ENCODE measurements around the gene TMEM229B.

The TMEM229B gene

DNA sequence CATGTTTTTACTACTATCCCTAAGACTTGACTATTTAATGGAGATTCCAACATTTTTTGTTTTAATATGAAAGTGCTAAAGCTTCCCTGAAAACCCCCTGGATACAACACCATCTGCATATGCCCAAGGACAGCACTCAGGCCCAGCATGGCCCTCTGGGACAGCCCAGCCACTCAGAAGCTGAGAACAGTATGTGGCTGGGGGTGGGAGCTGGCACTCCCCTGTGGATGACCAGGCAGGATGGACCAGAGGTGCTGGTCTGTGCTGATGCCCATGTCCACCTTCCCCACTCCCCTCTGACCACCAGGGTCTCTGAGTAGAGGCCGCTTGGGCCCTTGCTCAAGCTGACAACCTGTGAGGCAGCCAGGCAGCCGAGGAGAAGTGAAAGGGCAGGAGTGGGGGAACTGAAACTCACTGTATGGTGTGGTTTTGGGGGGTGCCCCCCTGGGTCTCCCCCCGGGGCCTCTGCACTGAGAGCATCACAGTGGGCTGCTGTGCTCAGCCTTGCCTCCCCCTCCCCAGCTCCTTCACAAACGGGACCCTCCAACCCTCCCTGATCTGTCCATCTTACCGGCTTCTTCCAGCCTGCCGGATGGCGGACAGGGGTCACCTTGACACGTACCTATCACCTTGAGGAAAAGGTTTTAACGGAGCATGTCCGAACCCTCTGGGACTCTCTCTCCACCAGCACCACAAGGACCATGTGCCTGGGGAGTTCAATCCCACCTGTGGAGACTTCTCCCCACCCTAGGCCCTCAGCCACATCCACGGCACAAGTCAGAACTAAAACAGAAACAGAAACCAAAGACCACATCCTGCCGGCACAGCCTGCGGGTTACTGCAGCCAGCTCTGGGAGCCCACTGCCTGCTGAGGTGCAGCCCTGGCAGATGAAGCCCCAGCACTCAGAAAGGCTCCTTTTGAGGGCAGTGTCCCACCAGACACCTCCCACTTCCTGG lies at the start of gene TMEM229B:
TMEM229B (minus strand) TSS at position 785 of the 957 bp plus-strand sequence. CDS start 14,798 bp downstream, outside the sequence.
- DNase-seq, result peak; percentile 65 to 73

DNA sequence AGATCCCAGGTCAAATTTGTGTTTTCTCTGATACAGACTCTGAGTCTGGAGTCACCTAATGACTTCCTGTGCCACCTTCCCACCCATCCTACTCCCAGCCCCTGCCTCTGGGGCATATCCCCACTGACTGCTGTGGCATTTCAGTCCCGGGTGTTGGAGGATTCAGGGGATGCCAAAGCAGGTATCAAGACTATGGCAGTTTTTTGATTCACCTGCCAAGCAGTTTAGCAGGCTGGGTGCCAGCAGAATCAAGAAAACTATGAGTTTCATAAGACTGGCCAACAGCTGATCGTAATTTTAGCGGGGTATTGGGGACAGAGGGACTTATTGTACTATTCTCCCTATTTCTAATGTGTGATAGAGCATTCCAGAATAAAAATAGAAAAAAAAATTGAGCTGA lies 49.2 kb upstream of the TMEM229B start:
- no peak for DNase-seq

DNA sequence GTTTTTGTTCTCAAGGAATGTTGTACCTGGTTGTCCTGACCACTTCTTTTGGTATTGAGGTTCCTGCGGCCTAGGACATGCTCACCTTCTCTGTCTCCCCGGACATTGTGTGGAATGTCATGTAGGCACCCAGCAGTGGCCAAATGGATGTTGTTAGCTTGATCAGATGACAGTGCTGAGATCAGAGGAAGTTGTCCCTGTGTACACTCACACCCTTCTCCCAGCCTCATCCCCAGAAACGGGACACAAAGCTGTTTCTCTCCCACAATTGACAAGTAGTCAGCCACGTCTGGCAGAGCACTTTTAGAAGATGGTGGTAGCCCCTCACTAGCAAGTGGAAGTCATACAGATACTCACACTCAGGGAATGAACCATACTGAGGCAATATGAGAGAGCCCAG lies 47.6 kb upstream of the TMEM229B start:
- no peak for DNase-seq

GRCh38 chr14:67533754-67534085 lies 45.2 kb upstream of the TMEM229B start:
- no peak for DNase-seq

GRCh38 chr14:67532998-67533753 lies 44.7 kb upstream of the TMEM229B start, which contains the start of gene PLEKHH1:
TSS of gene PLEKHH1 (plus strand) at chr14:67533290. CDS start at chr14:67541868, 8,578 bp downstream.
- peak; percentile 50 to 53 for DNase-seq

DNA sequence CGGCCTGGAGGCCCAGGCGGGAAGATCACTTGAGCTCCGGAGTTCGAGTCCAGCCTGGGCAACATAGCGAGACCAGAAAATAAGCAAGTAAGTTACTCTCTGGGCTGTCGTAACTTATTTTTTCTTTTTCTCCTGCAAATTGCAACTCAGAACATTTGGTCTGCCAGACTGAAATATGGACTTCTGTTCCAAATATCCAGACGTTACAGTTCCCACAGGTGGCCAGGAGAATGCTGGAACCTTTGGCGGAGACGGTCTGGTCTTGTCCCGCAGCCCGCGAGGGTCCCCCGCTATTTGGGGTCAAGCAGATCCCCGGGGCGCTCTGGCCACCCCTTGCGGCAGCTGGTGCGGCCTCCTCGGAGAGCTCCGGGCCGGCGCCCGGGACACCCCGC lies 44.1 kb upstream of the TMEM229B start:
- DNase-seq, result no peak

GRCh38 chr14:67529947-67530935 lies 41.7 kb upstream of the TMEM229B start:
- no peak for DNase-seq

DNA sequence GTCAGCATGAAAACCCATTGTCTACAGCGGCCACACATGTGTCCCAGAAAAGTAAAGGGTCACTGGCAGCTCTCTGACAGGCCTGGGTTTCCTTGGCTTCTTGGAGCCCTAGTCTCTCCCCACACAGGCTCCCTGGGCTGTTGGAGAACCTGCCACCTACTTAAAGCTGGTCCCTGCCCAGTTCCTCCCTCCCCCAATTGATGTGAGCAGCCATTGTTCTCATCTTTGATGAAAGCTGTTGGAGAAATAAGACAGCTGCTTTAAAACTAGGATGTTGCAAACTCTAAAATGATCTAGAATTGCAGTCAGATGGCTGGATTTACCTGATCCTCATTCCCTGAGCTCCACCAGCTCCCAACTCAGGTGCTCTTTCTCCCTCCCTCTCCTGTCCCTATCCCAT lies 39.8 kb upstream of the TMEM229B start:
- DNase-seq, result no peak

DNA sequence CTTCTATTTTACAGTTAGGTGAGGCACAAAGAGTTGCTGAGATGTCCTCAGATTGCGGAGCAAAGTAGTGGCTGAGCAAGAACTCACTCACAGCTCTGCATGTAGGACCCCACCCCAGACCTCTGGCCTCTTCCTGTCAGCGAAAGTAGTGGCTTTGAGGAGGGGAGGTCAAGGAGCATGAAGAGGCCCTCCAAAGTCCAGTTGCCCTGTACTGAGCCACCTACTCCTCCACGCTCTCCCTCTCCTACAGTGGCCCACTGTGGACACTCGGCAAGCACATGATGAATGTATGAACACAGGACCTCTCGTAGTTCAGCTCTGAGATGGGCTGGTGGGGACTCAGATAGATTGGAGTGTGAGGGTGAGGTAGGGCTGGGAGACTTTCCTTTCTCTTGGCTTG lies 39.2 kb upstream of the TMEM229B start:
- DNase-seq, result no peak

DNA sequence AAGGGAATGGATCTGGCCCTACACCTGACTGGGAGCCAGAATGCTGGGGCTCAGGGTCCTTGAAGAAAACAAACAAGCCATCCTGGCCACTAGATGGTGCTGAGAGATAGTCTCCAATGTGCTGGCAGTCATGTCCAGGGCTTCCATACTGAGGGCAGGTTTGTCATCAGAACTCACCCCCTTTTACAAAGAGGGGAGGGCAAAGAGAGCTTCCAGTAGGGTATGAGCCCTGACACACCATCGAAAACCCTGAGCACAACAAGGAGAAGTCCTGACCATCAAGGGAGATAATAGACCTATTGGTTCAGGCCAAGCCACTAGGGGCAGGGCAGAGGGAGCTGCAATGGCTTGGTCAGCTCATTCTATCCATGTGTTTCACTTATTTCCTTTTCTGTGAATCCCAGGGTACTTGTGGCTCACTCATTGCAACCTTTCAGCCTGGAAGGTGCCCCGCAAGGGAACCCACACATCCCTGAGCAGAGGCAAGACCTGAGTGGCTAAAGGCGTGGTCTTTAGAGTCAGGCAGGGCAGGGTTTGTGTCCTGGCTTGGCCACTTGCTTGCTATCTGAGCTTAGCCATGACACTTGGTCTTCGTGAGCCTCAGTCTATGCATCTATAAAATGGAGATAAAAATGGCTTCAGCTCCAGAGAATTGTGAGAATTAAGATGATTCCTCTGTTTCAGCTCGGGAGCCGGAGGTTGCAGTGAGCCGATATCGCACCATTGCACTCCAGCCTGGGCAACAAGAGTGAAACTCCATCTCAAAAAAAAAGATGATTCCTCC lies 38.3 kb upstream of the TMEM229B start:
- peak; percentile 44 to 65 for DNase-seq

DNA sequence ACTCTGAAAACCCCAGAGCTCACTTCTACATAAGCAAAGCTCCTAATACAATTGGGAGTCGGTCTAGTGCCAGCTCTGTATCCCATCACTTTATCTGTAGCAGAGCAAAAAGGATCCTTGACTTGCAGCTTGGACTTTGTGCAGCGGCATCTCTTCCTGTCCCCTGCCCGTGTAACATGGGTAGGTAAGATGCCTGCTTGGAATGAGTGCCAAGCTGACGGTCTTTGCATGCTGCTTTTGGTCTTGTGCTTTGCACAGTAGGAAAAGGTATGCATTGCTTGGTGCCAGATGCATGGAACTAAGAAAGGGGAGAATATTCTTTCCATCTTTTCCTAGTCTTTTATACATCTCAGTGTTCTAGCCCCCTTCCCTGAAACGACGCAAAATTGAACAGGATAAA lies 37.7 kb upstream of the TMEM229B start:
- DNase-seq, result no peak

DNA sequence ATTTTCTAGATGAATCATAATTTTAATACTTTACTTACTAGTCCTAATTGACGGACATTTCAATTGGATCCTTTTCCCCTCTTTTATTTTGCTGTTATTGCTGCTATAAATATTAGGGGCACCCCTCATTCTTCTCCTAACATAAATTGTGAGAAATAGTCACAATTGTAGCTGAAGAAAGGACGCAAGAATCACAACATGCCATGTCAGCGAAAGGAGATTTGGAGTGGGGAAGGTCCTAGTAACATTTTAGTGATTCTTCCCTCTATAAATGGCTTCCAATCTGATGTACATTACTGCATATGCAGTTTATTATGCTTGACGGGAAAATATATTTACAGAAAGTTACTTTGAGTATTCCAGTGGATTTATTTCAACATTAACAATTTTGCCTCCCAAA lies 36.9 kb upstream of the TMEM229B start:
- DNase-seq, result no peak

GRCh38 chr14:67524634-67524963 lies 36.1 kb upstream of the TMEM229B start:
- DNase-seq, result peak in 1 of 2 experiments; percentile 5

DNA sequence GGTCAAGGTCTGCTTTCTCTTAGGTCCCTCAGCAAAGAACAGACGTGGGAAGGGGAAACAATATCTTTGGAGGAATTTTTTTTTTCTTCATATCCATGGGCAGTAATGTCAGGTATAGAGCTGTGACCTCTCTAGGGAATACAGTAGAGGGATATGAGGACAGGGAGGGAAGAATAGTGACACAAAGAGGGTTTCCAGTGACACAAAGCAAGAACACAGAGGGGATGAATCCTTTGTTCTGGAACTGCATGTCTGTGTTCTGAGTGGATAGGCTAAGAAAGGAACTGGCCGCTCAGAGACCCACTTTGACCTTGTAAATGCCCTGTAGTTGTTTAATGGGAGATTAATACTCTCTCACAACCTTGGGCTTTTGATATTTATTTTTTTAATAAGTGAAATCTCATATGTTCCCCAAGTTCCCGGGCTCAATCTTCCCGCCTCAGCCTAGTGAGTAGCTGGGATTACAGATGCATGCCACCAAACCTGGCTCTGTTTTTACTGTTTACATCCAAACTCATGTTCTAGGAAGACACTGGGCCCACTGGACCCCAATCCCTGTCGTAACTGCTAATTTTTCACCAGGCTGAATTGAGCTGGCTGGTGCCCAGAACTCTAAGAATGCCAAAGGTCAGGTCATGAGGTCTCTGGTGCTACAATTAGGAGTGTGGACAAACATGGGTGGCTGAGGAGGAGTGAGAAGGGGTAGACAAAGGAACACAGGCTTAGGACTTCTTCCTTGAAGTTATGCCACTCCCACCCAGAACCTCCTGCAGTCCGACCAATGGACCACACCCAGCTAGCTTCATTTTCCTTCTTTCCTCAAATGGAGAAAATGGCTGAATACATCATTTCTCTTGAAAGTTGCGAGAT lies 35.5 kb upstream of the TMEM229B start:
- DNase-seq, result no peak

DNA sequence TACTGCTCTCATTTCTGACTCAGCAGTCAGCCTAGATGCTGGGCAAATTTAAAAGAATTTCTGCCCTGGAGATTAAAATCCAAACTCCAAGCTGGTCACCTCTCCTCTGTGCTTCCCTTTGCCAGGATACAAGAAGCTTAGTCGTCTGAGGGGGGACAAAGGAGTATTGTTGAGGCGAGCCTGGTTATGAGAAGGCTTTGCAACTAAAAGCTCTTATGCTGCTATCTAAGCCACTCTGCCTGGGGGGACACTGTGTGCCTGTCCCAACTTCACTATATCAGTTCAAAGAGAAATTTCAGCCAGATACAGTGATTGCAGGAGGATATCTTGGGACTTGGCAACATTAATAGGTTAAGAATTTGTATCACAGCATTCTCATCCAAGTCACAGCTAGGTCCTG lies 33.7 kb upstream of the TMEM229B start:
- no peak for DNase-seq

- no peak for DNase-seq
These were observed 32.0 kb upstream of the TMEM229B start for GRCh38 chr14:67520482-67520881.

DNA sequence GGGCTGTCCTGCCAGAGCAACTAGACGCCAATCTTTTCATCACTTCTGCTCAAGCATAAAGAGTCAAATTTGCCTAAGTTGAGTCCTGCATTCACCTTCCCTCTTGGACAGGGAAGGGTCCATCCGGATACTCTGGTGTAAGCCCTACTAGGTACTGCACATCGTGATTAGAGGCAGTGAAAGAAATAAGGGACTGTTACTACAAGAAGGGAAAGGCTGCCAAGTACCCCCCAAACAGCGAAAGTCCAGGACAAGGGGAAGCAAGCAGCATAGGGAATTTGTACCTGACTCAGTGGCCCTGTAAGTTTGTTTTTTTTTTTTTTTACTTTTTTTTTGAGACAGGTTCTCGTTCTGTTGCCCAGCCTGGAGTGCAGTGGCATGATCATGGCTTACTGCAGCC lies 30.9 kb upstream of the TMEM229B start:
- no peak for DNase-seq

GRCh38 chr14:67517083-67517482 lies 28.6 kb upstream of the TMEM229B start:
- DNase-seq, result no peak

DNA sequence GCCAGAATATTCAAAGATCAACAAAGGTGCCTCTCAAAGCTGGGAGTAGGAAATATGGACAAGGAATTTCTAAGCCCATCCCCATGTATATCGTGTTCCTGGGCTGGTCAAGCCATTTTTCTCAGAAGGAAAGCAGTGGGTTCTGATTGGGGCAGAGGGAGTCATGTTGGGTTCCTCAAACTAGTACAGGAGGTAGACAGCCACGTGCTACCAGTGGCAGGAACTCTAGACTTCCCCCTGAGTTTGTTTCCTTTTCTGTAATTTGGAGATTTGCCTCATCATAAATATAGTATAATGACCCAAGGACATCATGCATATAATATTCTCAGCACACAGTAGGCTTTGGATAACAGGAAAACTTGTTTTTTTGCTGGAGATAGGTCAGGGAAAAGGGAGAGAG lies 28.2 kb upstream of the TMEM229B start:
- no peak for DNase-seq

- DNase-seq, result peak in 1 of 2 experiments; percentile 18
These were observed 27.0 kb upstream of the TMEM229B start for GRCh38 chr14:67515386-67516079.
